ENCODE results near the gene FGD1. TPM values are rescaled to one million over a fixed set of nuclear protein-coding genes. Genes with fewer than 3 reads are reported as not detected.

FGD1 gene
- total RNA-seq, 2 donors from 2014 or later, result 23.9 to 46.0 TPM

- Mint-ChIP-seq H3K4me1 (peaks cover 23% of the 10 kb centered on the region), H3K9me3 (peaks cover 48% of the 10 kb centered on the region), H3K4me3 (no peak overlapping the region), H3K27ac (no peak overlapping the region), H3K27me3 (ENCODE audit: insufficient read depth) (no peaks in the 10 kb centered on the region), H3K36me3 (ENCODE audit: low read depth) (no peaks in the 10 kb centered on the region)
- Histone ChIP-seq H3K9ac (ENCODE audit: extremely low read depth, low read length, poor library complexity, severe bottlenecking) (no peak overlapping the region), H3K36me3 (ENCODE audit: control insufficient read depth, insufficient read depth, low read length) (no peaks in the 10 kb centered on the region), H3K4me3 (ENCODE audit: low read length) (no peak overlapping the region), H3K4me1 (ENCODE audit: control insufficient read depth, insufficient read depth, low read length) (peaks cover 5% of the 10 kb centered on the region), H3K9me3 (ENCODE audit: control insufficient read depth, low read length) (no peaks in the 10 kb centered on the region), H3K27me3 (ENCODE audit: control insufficient read depth, insufficient read depth, low read length, poor library complexity, severe bottlenecking) (no peaks in the 10 kb centered on the region), H3K27ac (ENCODE audit: low read depth, low read length) (no peak overlapping the region)
- 40 to 49% methylated on average over 3 to 16 of the region's 21 CpGs for WGBS, 2 experiments (ENCODE audit: insufficient coverage in 1 of 2, insufficient read length in 1 of 2)
- peak; percentile 79 for DNase-seq
- TF ChIP-seq CTCF (conservative IDR thresholded peaks at IDR 0.05), result no peak
Observed at GRCh38 chrX:54482839-54483593, 13.0 kb downstream of the FGD1 start.

- TF ChIP-seq CTCF (conservative IDR thresholded peaks at IDR 0.05), result no peak
- peak; percentile 83 for DNase-seq
- Mint-ChIP-seq H3K27me3 (ENCODE audit: insufficient read depth) (no peaks in the 10 kb centered on the region), H3K27ac (peak overlapping the region; percentile 48), H3K36me3 (ENCODE audit: low read depth) (peaks cover 5% of the 10 kb centered on the region), H3K4me1 (peaks cover 23% of the 10 kb centered on the region), H3K4me3 (no peak overlapping the region), H3K9me3 (peaks cover 60% of the 10 kb centered on the region)
- Histone ChIP-seq H3K27me3 (ENCODE audit: control insufficient read depth, insufficient read depth, low read length, poor library complexity, severe bottlenecking) (no peaks in the 10 kb centered on the region), H3K9me3 (ENCODE audit: control insufficient read depth, low read length) (no peaks in the 10 kb centered on the region), H3K9ac (ENCODE audit: extremely low read depth, low read length, poor library complexity, severe bottlenecking) (no peak overlapping the region), H3K27ac (ENCODE audit: low read depth, low read length) (peak overlapping the region; percentile 38), H3K4me1 (ENCODE audit: control insufficient read depth, insufficient read depth, low read length) (peaks cover 5% of the 10 kb centered on the region), H3K4me3 (ENCODE audit: low read length) (no peak overlapping the region), H3K36me3 (ENCODE audit: control insufficient read depth, insufficient read depth, low read length) (no peaks in the 10 kb centered on the region)
- 26 to 80% methylated on average over 1 to 5 of the region's 9 CpGs for WGBS, 2 experiments (ENCODE audit: insufficient coverage in 1 of 2, insufficient read length in 1 of 2)
Observed at GRCh38 chrX:54479136-54480111, 16.6 kb downstream of the FGD1 start.

GRCh38 chrX:54473993-54474859 lies 21.8 kb downstream of the FGD1 start:
- 95% methylated on average over 8 of the region's 10 CpGs; no CpG with 5 or more reads in 1 of the 2 experiments for WGBS, 2 experiments (ENCODE audit: insufficient coverage in 1 of 2, insufficient read length in 1 of 2)

More at GRCh38 chrX:54473993-54474859, 21.8 kb downstream of the FGD1 start:
- Histone ChIP-seq H3K27ac (ENCODE audit: low read depth, low read length) (no peak overlapping the region), H3K4me3 (ENCODE audit: low read length) (no peak overlapping the region), H3K4me1 (ENCODE audit: control insufficient read depth, insufficient read depth, low read length) (peaks cover 4% of the 10 kb centered on the region), H3K9me3 (ENCODE audit: control insufficient read depth, low read length) (no peaks in the 10 kb centered on the region), H3K27me3 (ENCODE audit: control insufficient read depth, insufficient read depth, low read length, poor library complexity, severe bottlenecking) (no peaks in the 10 kb centered on the region), H3K9ac (ENCODE audit: extremely low read depth, low read length, poor library complexity, severe bottlenecking) (no peak overlapping the region), H3K36me3 (ENCODE audit: control insufficient read depth, insufficient read depth, low read length) (no peaks in the 10 kb centered on the region)
- TF ChIP-seq CTCF (conservative IDR thresholded peaks at IDR 0.05), result no peak
- peaks cover 58% of the 10 kb centered on the region for H3K9me3 Mint-ChIP-seq
- H3K36me3 Mint-ChIP-seq (ENCODE audit: low read depth), result peaks cover 5% of the 10 kb centered on the region
- no peak overlapping the region for H3K27ac Mint-ChIP-seq
- no peak overlapping the region for H3K4me3 Mint-ChIP-seq
- H3K27me3 Mint-ChIP-seq (ENCODE audit: insufficient read depth), result no peaks in the 10 kb centered on the region
- peaks cover under 1% of the 10 kb centered on the region for H3K4me1 Mint-ChIP-seq
- DNase-seq, result no peak
